Hematopoietic multipotent progenitor cell treated with erythropoietin and hydrocortisone succinate and interleukin-3 and kit ligand, for 4 days (in vitro differentiated cells): ENCODE data around the gene TMEM30A.

Source experiments
- DNase-seq: peaks from one replicate; pipeline ENCODE4 v3.0.0-alpha.2; 2015

The TMEM30A gene

DNA sequence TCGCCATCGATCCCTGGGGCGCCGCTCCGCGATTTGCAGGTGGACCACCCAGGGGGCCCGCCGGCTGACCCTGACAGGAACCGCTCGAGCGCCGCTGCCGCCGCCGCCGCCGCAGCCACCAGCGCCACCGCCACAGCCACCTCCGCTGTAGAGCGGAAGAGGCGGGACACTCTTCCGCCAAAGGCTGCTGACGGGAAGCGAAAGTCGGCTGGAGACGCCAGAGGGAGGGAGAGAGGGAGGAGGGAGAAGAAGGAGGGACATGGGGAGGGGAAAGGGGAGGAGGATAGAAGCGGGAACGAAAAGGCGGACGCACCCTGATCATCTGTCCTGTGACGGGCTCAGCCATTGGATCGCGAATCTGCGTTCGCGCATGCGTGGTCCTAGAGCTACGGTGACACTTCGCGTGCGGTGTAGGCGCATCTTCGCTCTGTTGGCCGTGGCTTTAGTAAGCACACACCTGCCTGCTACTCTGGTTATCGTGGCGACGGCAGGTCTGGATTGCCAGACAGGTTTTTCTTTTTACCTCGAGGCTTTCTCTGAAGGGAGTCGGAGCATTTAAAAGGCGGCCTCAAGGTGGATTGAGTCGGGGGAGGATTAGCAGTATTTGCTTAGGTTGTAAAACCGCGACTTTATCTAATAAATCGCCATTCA is at the start of gene TMEM30A:
Gene TMEM30A (minus strand): TSS at position 161 of the 651 bp plus-strand sequence. CDS start 154 bp downstream, at position 7.
- peak; percentile 99 for DNase-seq

DNA sequence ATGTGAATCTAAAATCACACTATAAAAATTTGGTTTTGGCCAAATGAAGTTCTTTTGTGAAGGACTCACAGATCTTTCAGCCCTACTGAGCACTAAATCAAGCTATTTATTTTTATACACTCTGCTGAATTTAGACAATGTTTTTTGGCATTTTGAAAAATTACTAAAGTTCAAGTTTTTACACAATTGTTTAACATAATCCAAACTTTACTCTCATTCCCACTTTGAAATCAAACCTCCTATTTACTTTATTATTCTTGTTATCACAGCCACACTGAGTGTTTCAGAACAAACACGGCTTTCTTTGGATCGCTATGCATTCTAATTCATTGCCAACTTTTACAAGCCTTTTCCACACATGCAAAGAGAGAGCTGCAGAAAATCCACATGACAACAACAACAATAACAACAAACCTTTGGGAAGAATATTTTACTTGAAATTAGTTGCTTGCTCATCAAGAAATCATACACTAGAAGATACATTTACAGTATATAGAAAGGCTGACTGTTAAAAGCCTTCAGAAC is 49.1 kb upstream of the TMEM30A start:
- DNase-seq: no peak

DNA sequence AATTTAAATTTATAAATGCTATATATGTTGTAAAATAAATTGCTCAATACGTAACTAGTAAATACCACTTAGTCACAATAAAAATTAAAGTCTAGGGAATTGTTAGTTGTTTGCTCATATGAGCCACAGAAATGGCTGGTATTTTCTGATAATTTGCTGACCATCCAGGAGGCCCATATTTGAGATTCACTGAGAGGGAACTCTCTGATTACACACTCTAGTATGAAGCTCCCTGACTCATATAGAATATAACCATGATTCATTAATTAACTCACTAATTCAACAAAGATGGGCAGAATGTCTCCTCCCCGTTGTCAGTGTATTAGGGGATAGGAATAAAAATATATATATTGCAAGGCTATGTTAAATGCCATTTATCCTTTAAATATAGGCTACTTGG is 46.6 kb upstream of the TMEM30A start:
- no peak for DNase-seq

DNA sequence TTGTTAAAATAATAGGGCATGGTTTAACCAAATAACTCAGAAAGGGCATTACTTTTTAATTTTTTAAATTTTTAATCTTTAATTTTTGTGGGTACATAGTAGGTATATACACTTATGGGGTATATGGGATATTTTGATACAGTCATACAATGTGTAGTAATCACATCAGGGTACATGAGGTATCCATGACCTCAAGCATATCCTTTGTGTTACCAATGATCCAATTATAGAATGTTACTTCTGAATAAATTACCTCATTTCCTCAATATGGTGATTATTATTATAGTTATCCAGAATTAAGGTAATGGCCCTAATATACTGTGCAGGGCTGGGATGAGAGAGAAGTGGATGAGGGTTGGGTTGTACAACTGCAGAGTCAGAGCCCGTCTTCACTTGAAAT is 45.1 kb upstream of the TMEM30A start:
- DNase-seq: no peak

DNA sequence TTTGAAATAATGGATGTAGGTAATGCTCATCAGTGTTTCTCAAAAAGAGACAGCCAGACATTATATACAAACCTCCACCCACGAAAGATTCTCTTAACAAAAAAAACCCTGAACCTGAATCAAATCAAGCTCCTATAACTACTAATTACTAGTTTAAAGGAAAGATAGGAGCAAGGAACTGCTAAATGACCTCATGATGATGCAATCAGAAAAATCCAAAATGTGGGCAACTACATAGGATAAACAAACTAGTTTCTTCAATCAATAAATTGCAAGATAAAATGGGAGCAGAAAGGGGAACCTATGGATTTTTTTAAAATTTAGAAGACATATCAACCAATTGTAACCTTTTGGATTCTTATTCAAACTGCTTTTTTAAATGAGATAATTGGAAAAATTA is 43.2 kb upstream of the TMEM30A start:
- DNase-seq: no peak

DNA sequence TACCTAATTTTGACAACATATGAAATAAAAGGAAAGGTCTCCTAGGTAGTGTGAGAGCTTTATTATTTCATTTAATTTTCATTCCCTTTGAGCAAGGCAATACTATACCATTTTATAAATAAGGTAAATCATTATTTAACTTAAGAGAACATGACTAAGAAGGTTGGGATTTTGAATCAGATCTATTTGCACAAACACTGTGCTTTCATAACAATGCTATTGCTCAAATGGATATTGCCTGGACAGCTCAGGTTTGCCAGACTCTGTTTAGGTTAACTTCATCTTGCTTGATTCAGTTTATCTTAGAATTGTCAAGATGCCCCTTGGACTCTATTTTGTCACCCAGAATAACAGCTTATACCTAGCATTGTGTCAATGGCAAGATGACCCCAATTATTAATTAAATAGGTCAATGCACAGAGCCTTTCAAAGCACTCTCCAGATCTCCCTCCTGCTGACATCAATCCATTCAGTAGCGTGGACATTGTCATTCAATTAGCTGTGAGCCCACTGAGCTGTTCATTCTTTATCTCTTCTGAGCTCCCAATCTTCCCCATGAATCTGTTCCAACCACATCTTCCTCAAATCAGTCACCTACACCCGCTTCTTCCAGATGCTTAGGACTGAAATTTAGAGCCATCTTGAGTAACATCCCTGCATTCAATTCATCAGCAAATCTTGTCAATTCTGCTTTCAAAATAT is 42.1 kb upstream of the TMEM30A start:
- no peak for DNase-seq

DNA sequence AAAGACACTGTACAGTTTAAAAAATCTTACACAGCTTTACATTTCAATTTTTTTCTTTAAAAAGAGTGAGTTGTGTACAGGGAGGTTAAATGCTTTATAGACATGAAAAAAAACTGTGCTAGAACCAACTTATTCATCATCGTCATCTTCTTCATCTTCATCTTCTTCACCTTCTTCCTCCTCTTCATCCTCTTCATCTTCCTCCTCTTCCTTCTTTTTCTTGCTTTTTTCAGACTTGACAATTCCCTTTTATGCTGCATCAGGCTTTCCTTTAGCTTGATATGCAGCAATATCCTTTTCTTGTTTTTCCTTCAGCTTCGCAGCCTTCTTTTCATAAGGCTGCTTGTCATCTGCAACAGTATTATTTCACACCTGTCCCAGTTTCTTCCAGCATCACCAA is 34.3 kb upstream of the TMEM30A start:
- no peak for DNase-seq

DNA sequence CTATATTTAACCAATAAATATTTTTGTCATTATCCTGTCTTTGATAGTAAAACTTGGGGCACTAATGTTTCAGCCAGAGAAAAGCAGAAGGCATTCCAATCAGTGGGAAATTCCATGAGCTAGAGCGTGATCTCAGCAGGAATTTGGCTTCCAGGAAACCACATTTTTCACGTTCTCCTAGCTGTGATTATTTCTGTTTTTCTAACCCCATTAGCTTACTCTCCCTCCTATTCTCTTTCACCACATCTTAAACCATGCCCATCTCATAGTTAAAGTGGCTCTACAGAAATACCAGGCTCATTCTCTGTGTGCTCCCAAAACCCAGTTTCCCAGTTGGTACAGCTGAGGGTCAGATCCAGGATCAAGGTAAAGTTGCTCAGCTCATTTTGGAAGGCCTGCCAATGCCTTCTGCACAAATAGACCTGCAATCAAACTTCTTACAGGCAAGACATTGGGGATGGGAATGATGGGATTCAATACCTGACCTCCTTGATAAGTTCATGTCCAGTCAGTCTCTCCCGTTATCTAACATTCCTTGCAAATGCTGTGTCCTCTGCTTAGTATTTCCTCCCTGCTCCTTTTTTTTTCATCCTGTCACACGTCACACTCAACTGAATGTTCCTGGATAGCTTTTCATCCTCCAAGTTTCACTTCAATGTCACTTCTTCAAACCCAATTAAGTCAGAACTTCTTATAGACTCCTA is 33.1 kb upstream of the TMEM30A start:
- DNase-seq: no peak

DNA sequence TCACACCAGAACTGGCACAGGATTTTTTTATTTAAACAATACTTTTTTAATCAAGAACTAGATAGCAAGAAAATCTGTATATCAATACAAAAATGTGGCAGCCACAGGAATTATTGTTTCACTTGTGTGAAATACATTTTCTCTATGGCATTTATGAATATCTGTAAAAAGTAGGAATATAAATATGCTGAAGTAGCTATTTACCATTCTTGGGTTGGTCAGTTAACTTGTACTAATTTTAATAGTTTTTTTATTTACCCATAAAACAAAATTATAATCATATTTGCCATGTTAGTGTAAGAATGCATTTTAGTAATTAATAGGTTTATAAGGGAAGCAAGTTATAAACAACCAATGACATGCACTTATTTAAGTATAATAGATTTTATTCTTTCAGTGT is 31.4 kb upstream of the TMEM30A start:
- no peak for DNase-seq

DNA sequence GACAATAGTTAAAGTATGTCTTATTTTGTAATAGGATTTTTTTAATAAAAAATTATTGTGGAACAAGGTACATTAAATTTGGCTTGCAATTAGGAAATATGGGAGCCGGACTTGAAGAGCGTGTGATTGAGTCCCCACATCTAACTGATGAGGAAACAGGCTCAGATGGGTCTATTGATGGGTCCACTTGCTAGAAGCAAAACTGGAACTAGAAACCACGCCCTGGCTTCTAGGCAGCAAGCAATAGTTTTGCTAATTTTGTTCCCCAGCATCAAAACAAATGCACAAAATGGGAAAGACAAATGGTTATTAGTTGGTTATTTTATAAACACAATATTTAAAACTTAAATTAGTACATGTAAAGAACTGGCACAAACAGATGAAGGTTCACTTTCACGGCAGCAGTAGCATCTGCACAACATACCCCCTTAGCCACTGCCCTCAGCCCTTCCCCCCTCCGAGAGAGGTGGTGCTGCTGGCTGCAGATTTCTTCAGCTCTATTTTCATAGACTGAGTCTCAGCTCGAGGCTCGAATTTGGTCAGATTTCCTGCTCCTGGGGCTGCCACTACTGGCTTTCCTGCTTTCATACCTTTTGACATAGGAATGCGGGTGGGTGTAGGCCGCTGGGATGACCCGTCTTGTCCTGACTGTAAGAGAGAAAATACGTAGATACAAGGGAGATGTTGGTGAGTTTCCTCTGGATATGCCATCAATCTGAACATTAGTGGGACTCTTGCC is 23.8 kb upstream of the TMEM30A start:
- no peak for DNase-seq

DNA sequence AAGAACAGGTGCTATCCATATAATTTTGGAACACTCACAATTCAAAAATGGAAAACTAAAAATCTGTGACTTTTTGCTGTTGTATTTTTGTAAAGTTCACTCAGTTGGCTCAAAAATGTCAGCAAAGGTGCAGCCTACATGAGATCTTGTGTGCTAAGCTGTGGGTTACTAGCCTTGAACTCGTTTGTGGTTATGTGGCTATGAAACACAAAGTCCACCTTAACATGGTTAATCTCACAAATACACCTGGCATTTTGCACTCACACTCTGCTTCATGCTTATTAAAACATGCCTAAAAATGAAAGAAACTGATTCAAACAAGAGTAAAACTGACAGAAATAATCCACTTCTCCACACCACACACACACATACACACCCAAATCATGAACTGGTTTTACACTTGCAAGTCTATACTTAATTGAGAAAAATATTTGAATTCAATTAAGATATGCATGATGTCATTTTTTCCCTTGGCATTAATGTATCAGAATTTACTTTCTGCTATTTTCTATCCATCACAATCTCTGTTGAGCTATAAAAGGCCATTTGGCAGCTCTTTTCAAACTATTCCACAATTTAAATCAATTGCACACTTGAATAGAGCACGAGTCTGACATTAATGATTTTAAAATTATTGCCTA is 22.9 kb upstream of the TMEM30A start:
- DNase-seq: no peak

DNA sequence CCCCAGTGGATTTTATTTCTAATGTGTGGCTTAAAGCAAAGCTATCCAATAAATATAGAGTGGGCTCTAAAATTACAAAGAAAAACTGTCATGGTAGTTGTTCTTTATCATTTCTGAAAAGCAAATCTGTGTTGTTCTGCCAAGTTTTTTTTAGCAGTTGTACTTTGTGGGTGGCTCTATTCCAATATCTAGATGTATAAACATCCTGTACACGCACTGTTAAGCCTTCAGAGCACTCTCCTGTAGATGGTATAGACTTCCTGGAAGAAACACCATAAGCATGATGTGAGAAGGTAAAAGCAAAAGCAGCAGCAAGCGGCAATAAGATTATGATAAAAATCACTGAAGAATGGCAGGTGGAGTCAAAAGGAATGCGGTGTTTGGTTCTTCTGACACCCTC is 21.5 kb upstream of the TMEM30A start:
- no peak for DNase-seq

DNA sequence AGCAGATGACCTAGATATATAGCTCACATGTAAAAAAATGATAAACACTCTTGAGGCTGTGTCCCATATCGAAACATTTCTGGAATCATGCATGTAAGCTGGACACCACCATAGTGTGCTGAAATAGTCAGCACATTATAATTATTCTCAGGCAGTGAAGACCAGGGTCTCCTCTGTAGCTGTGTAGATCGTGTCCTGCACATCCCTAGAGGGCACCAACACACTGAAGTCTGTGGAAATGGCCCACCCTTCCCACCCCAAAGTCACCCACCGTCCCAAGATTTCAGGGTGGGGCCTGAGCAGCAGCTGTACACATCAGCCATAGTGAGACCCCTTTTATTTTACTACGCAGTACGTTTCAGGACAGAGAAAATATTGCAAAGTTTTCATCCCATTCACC is 21.0 kb upstream of the TMEM30A start:
- no peak for DNase-seq

DNA sequence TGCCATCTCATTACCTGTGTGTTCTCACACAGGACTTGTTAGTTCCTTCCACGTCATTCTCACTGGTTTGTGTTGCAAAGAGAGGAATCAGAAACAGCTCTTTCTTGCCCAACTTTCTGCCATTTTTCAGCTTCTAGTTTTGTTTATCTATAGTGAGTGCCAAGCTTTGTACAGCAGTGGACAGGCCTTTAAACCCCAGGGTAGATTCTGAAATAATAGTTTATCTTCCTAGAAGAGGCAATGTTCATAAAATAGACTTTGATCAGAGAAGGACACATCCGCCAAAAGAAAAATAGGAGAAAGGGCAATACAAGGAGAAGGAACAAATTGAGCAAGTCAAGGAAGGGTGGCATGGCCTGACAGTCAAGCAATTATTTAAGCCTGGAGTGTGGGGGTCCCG is 17.7 kb upstream of the TMEM30A start:
- DNase-seq: no peak

DNA sequence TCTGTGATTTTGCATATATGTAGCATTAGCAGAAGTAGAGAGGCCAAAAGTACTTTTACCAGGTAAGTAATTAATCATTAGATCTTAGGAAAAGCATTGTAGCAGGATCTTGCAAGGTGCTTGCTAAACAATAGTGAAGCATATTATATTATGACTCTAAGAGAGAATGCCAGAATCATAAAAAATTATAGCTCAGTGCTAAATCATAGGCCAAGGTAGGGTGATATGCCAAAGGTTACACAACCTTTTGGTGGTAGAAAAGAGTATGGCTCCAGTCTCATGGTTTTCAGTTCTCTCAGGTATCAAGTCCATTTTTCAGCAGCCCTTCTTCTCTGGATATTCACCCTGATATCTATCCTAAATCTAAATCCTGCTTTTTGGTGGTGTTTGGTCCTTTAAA is 16.9 kb upstream of the TMEM30A start:
- no peak for DNase-seq

DNA sequence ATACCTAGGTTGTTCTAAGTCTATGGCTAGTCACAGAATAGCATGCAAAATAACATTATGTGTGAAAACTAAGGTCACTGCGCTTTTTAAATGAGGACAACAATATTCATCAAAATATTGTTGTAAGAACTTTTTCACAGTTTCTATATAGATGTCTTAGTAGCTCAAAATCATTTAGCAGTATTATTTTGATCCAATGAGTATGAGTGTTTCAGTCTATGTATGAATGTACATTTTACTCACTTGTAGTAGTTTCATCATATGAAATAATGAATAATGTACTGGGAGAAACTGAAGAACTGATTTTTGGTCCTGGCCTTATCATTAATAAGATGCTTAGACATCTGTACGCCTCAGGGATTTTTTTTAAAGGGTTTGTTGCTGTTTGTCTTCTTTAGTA is 16.5 kb upstream of the TMEM30A start:
- no peak for DNase-seq

DNA sequence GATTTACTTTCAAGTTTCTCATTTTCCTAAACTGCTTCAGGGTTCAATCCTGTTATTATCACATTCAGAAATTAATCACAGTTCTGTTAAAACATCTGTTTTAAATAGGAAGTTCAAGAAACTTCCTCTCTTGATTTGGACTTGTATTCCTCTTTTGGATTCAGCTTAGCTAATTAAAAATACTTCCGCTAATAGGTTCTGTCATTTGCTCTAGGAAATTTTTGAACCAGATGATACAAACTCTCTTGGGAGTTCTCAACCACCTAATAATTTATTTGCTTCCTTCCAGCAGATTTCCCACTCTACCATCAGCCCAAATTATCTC is 15.9 kb upstream of the TMEM30A start:
- DNase-seq: no peak

DNA sequence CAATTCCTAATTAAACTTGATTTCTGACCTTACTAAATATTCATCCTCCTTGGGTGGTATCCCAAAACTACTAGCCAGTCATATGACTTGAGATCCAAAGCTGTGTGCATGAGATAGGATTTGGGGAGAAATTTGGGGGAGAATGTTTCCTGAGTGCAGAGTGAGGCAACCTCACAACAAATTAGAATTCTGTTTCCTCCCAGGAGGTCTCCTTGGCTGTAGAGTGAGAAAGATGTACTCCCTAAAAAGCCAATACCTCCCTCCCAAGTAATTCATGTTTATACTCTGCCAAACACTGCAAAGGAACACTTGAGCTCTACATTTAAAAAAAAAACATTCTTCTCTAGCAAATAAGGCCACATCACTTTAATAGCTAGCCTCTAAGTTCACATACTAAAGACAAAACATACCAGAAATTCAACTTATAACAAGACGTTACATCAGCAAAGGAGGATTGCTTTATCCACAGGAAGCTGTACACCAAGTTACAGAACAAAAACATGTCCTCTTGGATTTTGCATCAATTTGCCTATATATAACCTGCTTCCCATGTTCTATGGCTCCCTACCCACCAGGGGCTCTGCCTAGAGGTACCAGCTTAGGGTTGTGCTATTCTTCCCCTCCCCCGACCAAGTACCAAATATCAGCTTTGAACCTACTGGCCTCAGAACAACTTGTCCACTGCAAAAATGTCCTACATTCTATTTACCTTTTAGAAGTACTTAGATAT is 15.4 kb upstream of the TMEM30A start:
- no peak for DNase-seq

DNA sequence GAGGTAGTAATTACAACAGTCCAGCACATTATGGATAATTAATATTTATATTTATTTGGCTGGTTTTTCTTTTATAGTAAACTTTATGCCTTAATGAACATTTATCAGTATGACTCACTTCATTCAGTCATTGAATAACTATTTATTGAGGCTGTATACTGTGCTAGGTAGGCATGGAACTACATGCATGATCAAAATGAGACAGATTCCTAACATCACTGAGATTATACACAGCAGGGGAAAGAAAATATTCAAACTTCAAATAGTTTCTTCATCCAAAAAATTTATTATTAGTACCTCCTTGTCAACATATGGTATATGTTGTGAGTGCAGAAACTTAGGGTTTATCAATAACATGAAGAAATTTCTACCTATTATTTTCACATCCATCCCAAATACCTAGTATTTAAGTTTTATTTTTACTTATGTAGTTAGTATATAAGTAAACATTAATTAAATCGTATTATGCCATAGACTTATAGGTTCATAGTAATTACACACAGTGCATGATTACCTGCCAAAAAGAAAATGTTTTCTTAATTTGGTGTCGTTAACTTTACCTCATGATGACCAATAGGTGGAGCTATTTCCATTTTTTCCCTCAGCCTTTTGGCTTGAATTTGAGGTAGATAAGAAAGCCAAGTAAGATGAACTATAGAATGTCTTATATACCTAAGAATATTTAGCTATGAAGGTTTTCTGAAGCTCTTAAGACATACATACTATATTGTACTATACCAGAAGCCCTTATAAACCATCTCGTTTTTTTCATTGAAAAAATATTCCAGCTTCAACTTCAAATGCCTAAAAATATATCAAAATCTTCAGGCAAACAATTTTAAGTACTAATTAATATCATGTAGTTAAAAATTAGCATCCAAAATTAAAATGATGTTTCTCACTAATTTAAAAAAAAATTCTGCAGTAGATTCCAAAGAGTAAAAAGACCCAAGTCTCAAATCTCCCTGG is 12.5 kb upstream of the TMEM30A start:
- peak; percentile 86 for DNase-seq

DNA sequence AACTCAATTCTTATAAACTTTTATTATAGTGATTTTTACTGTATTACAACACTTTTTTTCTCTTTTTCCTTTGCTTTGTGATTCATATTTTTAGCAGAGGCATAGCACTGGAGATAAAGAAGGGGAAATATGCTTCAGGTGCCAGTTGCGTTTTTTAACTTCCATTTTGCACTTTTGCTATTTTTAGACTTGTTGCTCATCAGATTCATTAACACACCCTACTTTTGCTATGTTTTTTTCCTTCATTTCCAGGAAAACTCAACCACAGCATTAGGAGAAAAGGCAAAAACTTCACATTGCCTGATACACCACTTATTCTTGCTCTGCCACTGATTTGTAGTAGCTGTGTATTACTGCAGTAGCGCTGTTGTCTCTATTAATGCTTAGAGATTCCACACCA is 8.0 kb upstream of the TMEM30A start:
- no peak for DNase-seq

DNA sequence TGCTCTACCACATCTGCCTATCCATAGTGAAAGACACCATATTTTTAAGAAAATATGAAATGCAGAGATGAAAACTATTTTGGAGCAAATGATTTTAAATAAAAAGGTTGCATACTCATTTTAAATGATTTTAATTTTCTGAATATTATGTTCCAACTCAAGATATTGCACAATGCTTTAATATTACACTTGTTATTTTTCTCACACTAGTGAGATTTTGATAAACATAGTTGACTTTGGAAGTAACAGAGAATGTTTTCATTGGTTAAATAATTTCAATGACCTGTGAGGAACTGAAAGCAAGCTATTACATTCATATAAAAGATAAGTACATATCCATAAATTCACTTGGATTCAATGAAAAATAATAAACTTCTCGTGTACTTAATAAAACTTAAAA is 7.2 kb upstream of the TMEM30A start:
- no peak for DNase-seq
